ENCODE data around the gene NIP7. TPM values are rescaled to one million over a fixed set of nuclear protein-coding genes. Genes with fewer than 3 reads are reported as not detected.

The NIP7 gene
- total and polyA plus RNA-seq, 2 of the 8 experiments (the other 6 are each of a cell fraction or from before 2014, with no cell fraction given): 14.5 to 52.2 TPM

DNA sequence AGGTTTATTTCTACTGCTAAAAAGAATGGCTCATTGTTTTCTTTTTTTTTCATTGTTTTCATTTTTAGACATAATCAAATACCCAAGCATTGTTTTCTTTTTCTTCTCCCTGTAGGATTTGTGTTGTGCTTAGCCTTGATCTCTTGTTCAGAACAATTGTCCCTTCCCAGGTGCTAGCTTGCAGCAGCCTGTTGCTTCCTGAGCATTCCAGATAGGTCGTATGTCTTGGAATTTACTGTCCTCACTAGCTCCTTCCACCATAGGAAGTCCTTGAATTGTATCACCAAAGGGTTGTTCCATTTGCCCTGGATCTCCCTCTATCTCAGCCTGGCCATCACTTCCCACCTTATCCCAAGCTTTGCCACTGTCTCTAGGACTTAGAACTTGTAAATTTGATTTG lies 38.4 kb upstream of the NIP7 start:
- Histone ChIP-seq H2BK20ac (ENCODE audit: low read length) (no peak overlapping the region), H3K36me3 (ENCODE audit: control insufficient read depth in 2 of 4, insufficient read depth in 4 of 4, low read length in 3 of 4) (peaks cover 0 to 15% (median 6%) of the 10 kb centered on the region in 4 experiments; a peak in 4 of 8 replicates), H2BK15ac (ENCODE audit: low read length) (no peak overlapping the region), H2BK12ac (ENCODE audit: low read depth, low read length) (no peak overlapping the region), H3K9me3 (ENCODE audit: insufficient read depth in 2 of 2, low read depth in 1 of 2, low read length in 1 of 2) (no peaks in the 10 kb centered on the region), H3K4me3 (ENCODE audit: extremely low read depth in 1 of 4, insufficient read depth in 2 of 4, low read depth in 3 of 4, low read length in 4 of 4) (no peak overlapping the region), H3K27ac (ENCODE audit: low read depth, low read length) (no peak overlapping the region), H3K14ac (ENCODE audit: insufficient read length) (no peak overlapping the region), H2BK120ac (replicated peaks; ENCODE audit: low read depth, low read length) (no peak overlapping the region), H4K91ac (replicated peaks; ENCODE audit: insufficient read length, low read length) (no peak overlapping the region), H3K4me2 (ENCODE audit: insufficient read depth in 1 of 2, low read depth in 2 of 2, low read length in 2 of 2) (no peak overlapping the region), H3K23ac (ENCODE audit: insufficient read length) (no peak overlapping the region), H3K23me2 (ENCODE audit: low read depth, low read length) (no peaks in the 10 kb centered on the region), H3K56ac (replicated peaks; ENCODE audit: insufficient read length, low read depth, low read length) (no peak overlapping the region), H4K5ac (ENCODE audit: insufficient read length, low read depth, low read length) (no peak overlapping the region), H2AFZ (ENCODE audit: low read length) (no peak overlapping the region), H3K4me1 (replicated peaks in 1 of 4; ENCODE audit: control insufficient read depth in 3 of 4, insufficient read depth in 4 of 4, low read length in 3 of 4) (no peaks in the 10 kb centered on the region), H2AK5ac (ENCODE audit: low read depth, low read length) (no peak overlapping the region), H3K79me1 (ENCODE audit: low read depth, low read length) (no peaks in the 10 kb centered on the region), H3K27me3 (replicated peaks in 1 of 4; ENCODE audit: control insufficient read depth in 3 of 4, extremely low read depth in 1 of 4, insufficient read depth in 3 of 4, low read length in 3 of 4) (no peaks in the 10 kb centered on the region), H3K9ac (replicated peaks in 1 of 4; ENCODE audit: extremely low read depth in 1 of 4, low read depth in 3 of 4, low read length in 3 of 4) (no peak overlapping the region), H4K8ac (ENCODE audit: extremely low read depth, insufficient read depth, low read length) (no peak overlapping the region), H4K20me1 (replicated peaks in 1 of 2; ENCODE audit: control insufficient read depth in 1 of 2, insufficient read depth in 2 of 2, low read length in 2 of 2) (no peaks in the 10 kb centered on the region), H3K4ac (replicated peaks; ENCODE audit: insufficient read length, low read depth, low read length) (no peak overlapping the region), H3K79me2 (ENCODE audit: control insufficient read depth in 1 of 2, insufficient read depth in 2 of 2, low read length in 2 of 2) (no peaks in the 10 kb centered on the region), H2BK5ac (ENCODE audit: low read depth, low read length) (no peak overlapping the region), H3K18ac (ENCODE audit: extremely low read depth, low read length) (no peak overlapping the region)
- DNase-seq (ENCODE audit: low read depth in 1 of 2, low spot score in 2 of 2): no peak
- no peak for TF ChIP-seq HDAC2 (IDR thresholded peaks at IDR 0.05; ENCODE audit: borderline replicate concordance in 1 of 2, low read depth in 2 of 2, low read length in 2 of 2)
- no peak for TF ChIP-seq GTF2F1 (IDR thresholded peaks at IDR 0.05; ENCODE audit: borderline replicate concordance, low read depth, low read length)
- ChIA-PET POLR2A (ENCODE audit: partially characterized antibody) (interaction anchor here (0.8 to 1.7 kb wide), 2 partner anchors 9 to 170 kb away, joined by 3 read pairs; no protein-coding TSS in a partner anchor), CTCF (ENCODE audit: partially characterized antibody) (interaction anchor here (1.2 to 1.8 kb wide), 3 partner anchors 11 to 143 kb away, joined by 3 to 4 read pairs (median 3); no protein-coding TSS in a partner anchor)
- FAIRE-seq: no peak
- 85% methylated on average over 1 of the region's 1 CpG; no CpG with 5 or more reads in 1 of the 2 experiments for WGBS, 2 experiments (ENCODE audit: extremely low coverage in 1 of 2, insufficient coverage in 1 of 2, insufficient read length in 1 of 2, insufficient replicate concordance in 2 of 2, low coverage in 1 of 2, low lambda C conversion rate in 2 of 2, missing lambda C conversion rate in 1 of 2)
